LNCAP (cell line): Measurements from ENCODE around the gene RET.

Source experiments
- CTCF ChIP-seq: fragments of 450-650 bp; IDR thresholded peaks from 2 replicates; pipeline ENCODE4 v1.5.1; 2017; ENCODE audit warnings: mild to moderate bottlenecking

The RET gene

GRCh38 chr10:43055217-43055616, 21.7 kb upstream of the RET start:
- no peak for TF ChIP-seq CTCF

- TF ChIP-seq CTCF = no peak
Measured at GRCh38 chr10:43055991-43056567, 20.8 kb upstream of the RET start.

GRCh38 chr10:43056568-43057011, 20.3 kb upstream of the RET start:
- no peak for TF ChIP-seq CTCF

GRCh38 chr10:43057231-43057711, 19.6 kb upstream of the RET start:
- no peak for TF ChIP-seq CTCF

GRCh38 chr10:43057831-43058340, 19.0 kb upstream of the RET start:
- TF ChIP-seq CTCF = no peak

- TF ChIP-seq CTCF = no peak
Measured at GRCh38 chr10:43058716-43059335, 18.0 kb upstream of the RET start.

GRCh38 chr10:43059336-43059720, 17.5 kb upstream of the RET start:
- no peak for TF ChIP-seq CTCF
